Activated CD8-positive, alpha-beta memory T cell treated with anti-CD3 and anti-CD28 coated beads for 48 hours (primary cell): ENCODE data around the gene SBF1.

Source experiments
- DNase-seq, 3 experiments: peaks; one replicate each; pipeline ENCODE4 v3.0.0-alpha.2; 2020; ENCODE audit warnings: low read depth in 2 of 3, low spot score in 2 of 3

SBF1 gene

DNA sequence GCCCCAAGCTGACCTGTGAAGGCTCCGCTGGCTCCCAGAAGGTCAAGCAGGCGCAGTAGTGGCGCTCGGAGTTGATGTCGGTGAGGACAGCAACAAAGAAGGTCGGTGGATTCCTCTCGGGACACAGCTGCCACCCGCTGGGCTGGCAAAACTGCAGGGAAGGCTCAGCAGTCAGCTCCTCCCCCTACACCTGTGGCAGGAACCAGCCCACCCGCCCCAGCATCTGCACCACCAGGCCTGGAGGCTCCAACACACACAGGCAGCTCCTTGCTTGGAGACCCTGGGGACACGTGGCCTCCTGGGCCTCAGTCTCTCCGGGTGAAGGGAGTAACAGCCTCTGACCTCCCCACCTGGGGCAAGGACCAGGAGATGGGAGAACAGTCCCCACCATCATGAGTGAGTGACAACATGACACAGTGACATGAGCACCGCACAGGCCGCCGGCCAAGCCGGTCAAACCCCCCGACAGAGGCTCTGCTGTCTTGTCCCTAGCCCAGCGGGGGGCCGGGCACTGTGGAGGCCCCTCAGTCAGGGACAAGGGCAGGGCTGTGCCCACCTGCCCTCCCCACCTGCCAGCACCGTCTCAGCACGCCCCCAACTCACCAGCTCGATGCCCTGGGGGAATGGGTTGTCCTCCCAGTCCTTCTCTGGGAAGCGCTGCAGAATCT, 6.9 kb downstream of the SBF1 start:
- no peak for DNase-seq

DNA sequence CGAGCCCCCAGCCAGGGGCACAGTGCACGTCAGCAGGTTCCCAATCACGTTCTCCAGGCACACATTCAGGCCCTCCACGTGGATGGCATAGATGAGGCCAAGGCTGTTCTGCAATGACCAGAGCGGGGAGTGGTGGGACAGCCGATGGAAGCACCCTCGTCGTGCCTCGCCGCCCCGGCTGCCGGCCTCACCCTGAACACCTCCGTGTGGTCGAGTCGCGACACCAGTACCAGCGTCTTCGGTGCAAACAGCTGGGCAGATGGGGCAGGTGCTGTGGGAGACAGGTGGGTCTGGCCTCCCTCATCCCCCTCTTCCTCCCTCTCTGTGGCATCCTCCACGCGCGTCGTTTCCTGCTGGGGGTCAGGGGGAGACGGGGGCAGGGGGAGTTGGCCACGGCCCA, 7.5 kb downstream of the SBF1 start:
- DNase-seq, result no peak

DNA sequence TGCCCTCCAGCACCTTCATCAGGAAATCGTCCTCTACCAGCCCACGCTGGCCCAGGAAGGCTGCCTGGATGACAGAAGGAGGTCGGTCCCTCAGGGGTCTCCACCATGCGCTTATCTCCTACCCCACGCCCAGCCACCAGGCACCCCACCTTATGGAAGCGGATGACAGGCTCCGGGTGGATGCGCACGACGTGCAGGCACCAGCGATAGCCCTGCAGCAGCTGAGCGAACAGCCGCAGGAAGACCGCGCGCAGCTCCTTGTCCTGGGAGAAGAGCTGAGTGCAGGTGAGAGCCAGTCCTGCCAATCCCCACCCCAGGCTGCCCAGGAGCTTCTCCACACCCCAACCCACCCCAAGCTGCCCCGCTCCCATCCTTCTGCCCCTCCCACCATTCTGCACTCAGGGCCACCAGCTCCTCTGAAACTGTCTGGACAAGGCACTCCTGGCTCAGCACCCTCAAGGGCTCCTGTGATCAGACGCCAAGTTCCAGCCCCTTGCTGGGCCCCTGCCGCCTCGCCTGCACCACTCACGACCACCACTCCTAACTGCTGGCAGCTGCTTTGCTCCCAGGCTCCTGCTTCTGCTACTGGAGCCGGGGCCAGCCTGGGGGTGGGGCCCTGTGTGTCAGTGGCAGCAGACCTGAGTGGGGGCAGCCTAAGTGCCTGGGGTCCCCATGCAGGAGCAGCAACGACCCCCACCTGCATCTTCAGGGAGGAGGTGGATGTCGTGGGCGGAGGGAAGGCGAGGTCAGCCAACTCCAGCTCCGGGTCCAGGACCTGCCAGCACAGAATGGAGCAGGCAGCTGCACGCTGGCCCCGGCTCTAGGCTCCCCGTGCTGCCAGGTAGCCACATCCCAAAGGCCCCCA, 9.5 kb downstream of the SBF1 start:
- DNase-seq, result no peak

- no peak for DNase-seq
Measured at GRCh38 chr22:50464451-50464850, 10.4 kb downstream of the SBF1 start.

GRCh38 chr22:50463188-50463900, 11.5 kb downstream of the SBF1 start:
- no peak for DNase-seq

- DNase-seq, result no peak
Measured at GRCh38 chr22:50461979-50462540, 12.8 kb downstream of the SBF1 start.

DNA sequence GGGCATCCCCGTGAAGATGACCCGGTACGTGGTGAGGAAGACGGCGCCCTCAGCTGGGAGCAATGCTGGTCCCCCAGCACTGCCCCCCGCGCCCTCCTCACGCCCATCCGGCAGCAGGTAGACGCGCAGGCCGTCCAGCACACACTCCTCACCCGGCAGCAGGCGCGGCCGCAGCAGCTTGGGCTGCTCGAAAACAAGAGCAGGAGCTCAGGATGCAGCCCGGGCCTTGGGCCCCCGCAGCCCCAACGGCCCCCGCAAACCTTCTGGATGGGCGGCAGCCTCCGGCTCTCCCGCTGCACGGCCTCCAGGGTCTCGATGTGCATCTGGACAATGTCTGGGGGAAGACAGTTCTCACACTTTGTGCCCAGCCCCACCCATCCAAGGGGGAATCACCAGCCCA, 13.3 kb downstream of the SBF1 start:
- no peak for DNase-seq

DNA sequence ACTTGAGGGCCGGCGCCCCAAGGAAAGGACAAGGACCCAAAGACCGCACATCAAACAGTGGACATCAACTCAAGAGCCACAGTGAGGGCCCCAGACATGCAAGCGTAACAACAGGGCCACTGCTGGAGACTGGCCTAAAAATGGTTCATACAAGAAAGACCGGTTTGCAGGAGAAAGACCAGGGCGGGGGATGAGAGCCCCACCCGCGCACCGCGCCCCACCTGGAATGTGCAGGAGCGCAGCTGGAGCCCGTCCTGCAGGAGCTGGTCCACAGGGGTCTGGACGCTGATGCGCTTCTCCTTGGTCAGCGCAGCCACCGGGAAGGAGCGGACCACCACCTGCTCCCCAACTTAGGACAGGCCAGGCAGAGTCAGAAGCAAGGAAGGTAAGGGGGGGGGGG, 13.9 kb downstream of the SBF1 start:
- DNase-seq, result no peak

GRCh38 chr22:50459496-50460140, 15.2 kb downstream of the SBF1 start:
- no peak for DNase-seq

DNA sequence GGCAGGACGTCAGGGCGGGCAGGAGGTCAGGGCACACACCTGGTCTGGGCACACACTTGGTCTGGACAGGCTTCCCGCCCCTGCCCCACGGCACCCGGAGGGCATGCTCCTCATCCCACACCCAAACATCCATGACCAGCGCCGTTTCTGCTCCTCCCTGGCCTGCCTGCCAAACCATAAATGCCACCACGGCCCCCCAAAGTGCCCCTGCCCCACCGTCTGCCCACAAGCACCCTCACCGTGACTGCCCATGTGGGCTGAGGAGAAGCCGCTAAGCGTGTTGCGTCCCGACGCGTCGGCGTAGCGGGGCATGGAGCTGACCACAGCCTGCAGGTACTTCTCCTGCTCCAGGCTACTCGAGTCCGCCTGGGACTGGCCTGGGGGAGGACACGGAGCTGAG, 15.8 kb downstream of the SBF1 start:
- DNase-seq, result no peak

DNA sequence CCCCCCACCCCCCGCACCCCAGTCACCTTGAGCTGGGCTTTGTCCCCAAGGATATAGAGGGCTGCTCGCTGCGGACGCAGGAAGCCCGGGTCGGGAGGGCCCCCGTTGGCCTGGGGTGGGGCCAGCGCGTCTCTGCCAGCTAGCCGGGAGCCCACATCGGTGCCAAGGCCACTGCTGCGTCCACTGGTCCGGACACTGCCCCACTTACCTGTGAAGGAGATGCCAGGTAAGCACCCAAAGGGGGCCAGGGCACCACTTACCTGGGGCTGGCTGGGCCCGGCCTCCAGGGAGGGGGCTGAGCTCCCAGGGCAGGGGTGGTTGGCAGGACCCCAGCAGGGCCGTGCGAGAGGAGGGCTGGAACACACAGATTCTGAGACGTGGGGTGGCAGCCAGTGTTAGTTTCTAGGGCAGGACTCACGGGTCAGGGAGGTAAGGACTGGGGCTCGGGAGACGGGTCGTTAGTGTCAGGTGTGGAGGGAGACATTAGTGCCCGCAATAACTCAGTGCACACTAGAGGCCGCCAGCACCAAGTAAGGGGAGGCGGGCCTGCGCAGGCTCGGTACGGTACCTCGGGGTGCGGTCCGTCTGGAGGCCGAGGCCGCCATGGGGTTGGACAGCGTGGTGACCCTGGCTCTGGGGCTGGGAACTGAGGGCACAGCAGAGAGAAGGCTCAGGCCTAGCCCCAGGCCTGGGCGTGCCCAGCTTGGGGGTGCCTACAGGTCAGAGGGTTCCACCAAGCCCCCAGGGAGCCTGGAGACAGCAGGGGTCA, 18.2 kb downstream of the SBF1 start:
- DNase-seq, result no peak

- DNase-seq, result no peak
Measured at GRCh38 chr22:50456026-50456425, 18.8 kb downstream of the SBF1 start.

- DNase-seq, result no peak
Measured at GRCh38 chr22:50455201-50455600, 19.6 kb downstream of the SBF1 start.

- DNase-seq, result no peak
Measured at GRCh38 chr22:50454556-50455075, 20.2 kb downstream of the SBF1 start.

DNA sequence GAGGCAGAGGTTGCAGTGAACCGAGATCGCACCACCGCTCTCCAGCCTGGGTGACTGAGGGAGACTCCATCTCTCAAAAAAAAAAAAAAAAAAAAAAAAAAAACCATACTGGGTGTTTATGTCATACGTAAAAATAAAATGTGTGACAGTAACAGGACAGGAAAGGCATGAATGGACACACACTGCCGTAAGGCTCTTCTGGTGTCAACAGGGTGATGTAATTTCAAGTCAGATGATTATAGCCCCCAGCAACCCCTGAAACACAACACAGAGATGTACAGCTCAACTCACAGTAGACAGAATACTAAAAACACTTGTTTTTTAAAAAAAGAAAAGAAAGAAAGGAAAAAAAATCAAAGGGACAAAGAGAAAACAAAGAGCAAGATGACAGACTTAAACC, 22.2 kb downstream of the SBF1 start:
- no peak for DNase-seq

DNA sequence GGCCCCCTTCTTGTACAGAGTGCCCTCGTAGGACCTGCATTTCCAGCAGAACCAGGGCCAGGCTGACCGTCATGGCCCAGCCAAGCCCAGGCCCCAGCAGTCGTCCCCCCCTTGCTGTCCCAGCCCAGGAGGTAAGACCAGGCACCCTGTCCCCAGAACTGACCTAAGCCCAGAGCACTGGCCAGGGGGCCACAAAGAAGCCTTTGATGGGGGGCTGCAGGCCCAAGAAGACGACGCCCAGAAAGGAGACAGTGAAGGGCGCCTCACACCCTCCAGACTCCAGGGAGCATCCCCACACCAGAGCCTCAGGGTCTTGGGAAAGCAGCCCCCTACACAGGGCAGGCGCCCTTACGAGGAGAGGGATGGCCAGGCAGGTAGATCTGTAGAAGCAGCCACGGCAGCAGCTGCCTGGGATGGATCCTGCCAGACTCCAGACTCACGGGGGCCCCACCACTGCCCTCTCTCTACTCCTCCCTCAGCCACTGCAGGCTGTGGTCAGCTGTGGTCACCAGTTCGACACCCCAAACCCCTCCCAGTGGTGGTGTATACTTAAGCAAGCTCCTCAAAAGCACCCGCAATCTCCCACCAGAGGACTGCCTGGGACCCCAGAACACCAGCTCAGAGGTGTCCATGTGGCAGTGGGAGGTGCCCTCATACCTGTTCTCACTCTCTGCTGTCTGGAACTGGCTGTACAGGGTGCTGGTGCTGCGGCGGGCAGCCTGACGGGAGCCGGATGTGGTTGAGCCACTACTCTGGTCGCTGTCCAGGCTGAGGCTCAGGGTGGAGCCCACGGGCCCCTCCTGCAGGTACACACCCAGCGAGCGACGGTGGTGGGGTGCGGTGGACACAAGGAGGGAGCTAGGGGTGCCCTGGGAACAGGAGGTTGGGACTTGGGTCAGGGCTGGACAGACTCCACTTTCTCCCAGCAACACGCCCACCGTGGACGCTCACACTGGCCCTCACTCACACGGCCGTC, 27.0 kb downstream of the SBF1 start:
- no peak for DNase-seq

DNA sequence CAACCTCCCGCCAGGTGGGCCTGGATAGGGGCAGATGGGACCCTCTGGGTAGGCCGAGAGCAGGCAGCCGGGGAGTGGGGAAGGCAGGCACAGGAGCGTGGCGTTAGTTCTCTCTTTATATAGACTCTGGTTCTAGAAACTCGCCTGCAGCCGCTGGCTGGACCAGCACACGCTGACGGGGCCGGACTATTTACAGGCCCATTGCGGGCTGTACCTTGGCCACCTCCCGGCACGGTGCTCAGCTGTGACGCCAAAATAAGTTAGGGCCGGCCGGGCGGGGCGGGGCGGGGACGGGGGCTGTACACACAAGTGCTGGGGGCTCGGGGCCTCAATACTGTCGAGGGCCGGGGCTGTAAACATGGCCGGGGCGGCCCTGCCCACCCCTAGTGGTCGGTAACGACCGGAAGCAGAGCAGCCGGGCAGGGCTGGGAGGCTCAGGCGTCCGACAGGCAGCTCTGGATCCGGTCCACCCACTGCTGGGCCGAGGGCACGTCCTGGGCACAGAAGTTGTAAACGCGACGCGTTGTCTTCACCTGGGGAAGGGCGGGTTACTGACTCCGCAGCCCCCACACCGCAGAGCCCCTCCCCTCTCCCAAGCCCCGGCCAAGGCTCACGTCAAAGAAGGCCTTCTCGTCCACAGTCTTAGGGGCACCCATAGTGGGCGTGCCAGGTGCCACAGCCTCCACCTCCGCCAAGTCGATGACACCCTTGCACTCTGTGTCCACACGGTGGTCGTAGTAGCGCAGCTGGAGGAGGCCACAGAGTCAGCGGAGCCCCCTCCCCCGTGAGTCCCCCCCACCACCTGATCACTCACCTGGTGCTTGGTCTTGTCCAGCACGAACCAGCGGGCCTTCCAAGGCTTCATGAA, 27.9 kb downstream of the SBF1 start:
- no peak for DNase-seq
